Measurements from ENCODE around the gene SORCS1. TPM values are rescaled to one million over a fixed set of nuclear protein-coding genes. Genes with fewer than 3 reads are reported as not detected.

SORCS1 gene
- total RNA-seq, 2 experiments from 2014 or later = not detected

DNA sequence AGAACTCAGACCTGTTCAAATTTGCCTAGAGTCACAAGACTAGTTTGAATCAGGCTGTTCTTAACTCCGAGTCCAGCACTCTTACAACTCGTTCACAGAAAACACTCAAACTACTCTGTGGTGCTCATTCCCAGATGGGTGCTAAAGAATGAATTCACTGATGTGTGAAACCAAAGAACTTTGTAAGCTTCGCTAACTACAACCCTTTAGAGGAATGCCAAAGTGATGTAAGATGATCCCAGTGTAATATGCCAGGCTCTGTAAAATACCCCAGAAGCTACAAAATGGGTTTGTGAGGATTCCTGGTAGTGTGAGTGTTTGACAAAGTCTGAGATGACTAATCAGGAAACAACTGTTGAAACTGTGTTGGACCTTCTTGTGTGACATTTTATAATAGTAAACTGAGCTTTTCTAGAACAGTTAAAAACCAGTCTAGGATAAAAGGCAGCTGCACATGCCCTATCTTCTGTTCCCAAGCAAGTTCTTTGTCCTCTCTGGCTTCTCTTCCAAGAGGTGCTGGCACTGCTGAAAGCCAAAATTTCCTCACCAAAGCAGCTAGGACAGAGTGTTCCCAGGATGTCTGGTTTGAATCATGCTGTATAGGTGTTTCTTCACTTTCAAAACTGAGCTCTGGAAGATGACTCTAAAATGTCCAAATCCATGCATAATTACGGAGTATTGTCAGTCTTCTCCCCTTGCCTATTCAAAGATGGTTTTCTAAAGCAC, 527.6 kb downstream of the SORCS1 start:
- H3K27ac ChIP-seq (ENCODE audit: low read depth in 1 of 2, low read length in 2 of 2) = no peak overlapping the region
- ATAC-seq (ENCODE audit: poor library complexity) = no peak
- H3K27ac Mint-ChIP-seq = no peak overlapping the region
- ChIA-PET POLR2A (no interaction called here), CTCF (no interaction called here)
- no peaks in the 10 kb centered on the region for H3K36me3 ChIP-seq (ENCODE audit: insufficient read depth, low read length)
- TF ChIP-seq, protein P1, sequence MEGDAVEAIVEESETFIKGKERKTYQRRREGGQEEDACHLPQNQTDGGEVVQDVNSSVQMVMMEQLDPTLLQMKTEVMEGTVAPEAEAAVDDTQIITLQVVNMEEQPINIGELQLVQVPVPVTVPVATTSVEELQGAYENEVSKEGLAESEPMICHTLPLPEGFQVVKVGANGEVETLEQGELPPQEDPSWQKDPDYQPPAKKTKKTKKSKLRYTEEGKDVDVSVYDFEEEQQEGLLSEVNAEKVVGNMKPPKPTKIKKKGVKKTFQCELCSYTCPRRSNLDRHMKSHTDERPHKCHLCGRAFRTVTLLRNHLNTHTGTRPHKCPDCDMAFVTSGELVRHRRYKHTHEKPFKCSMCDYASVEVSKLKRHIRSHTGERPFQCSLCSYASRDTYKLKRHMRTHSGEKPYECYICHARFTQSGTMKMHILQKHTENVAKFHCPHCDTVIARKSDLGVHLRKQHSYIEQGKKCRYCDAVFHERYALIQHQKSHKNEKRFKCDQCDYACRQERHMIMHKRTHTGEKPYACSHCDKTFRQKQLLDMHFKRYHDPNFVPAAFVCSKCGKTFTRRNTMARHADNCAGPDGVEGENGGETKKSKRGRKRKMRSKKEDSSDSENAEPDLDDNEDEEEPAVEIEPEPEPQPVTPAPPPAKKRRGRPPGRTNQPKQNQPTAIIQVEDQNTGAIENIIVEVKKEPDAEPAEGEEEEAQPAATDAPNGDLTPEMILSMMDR (IDR thresholded peaks at IDR 0.05) = no peak
- H3K27me3 ChIP-seq (ENCODE audit: control insufficient read depth in 1 of 2, insufficient read depth in 2 of 2, low read length in 2 of 2) = no peaks in the 10 kb centered on the region
- no peak overlapping the region for H3K4me3 Mint-ChIP-seq
- intact Hi-C loops (cut with DNase I, micrococcal nuclease) = no loop called here
- no peaks in the 10 kb centered on the region for H3K4me1 ChIP-seq (ENCODE audit: insufficient read depth, low read length)
- H3K4me1 Mint-ChIP-seq (ENCODE audit: low read depth) = no peaks in the 10 kb centered on the region
- no peak for DNase-seq
- no peaks in the 10 kb centered on the region for H3K27me3 Mint-ChIP-seq
- H3K36me3 Mint-ChIP-seq (ENCODE audit: low read depth) = no peaks in the 10 kb centered on the region
- no peak overlapping the region for H3K4me3 ChIP-seq (ENCODE audit: low read length)
- peaks cover 1% of the 10 kb centered on the region for H3K9me3 Mint-ChIP-seq
- H3K9me3 ChIP-seq (ENCODE audit: control insufficient read depth in 1 of 2, insufficient read depth in 1 of 2, low read length in 2 of 2) = no peaks in the 10 kb centered on the region

DNA sequence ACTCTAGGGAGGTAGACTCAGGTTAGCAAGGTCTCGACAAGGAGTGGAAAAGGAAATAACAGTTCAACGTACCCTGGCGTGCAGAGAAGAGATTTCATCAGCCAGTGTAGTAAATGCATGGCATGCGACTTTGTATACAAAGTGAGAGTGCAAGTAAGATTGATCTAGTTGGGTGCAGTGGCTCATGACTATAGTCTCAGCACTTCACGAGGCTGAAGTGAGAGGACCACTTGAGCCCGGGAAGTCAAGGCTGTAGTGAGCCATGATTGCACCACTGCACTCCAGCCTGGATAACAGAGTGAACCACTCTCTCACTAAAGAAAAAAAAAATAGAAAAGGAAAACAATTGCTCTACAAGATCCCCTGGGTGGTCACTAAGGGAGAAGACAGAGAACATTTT, 528.6 kb downstream of the SORCS1 start:
- no peak for DNase-seq
- no peaks in the 10 kb centered on the region for H3K36me3 ChIP-seq (ENCODE audit: insufficient read depth, low read length)
- H3K4me1 ChIP-seq (ENCODE audit: insufficient read depth, low read length) = no peaks in the 10 kb centered on the region
- H3K9me3 ChIP-seq (ENCODE audit: control insufficient read depth in 1 of 2, insufficient read depth in 1 of 2, low read length in 2 of 2) = no peaks in the 10 kb centered on the region
- Mint-ChIP-seq H3K9me3 (no peaks in the 10 kb centered on the region), H3K4me3 (no peak overlapping the region), H3K27ac (no peak overlapping the region), H3K4me1 (ENCODE audit: low read depth) (no peaks in the 10 kb centered on the region), H3K36me3 (ENCODE audit: low read depth) (no peaks in the 10 kb centered on the region), H3K27me3 (no peaks in the 10 kb centered on the region)
- no peak overlapping the region for H3K27ac ChIP-seq (ENCODE audit: low read depth in 1 of 2, low read length in 2 of 2)
- CTCF ChIA-PET = no interaction called here
- H3K4me3 ChIP-seq (ENCODE audit: low read length) = no peak overlapping the region
- intact Hi-C loops (cut with DNase I, micrococcal nuclease) = no loop called here
- POLR2A ChIA-PET = no interaction called here
- ATAC-seq (ENCODE audit: poor library complexity) = no peak
- no peaks in the 10 kb centered on the region for H3K27me3 ChIP-seq (ENCODE audit: control insufficient read depth in 1 of 2, insufficient read depth in 2 of 2, low read length in 2 of 2)
- TF ChIP-seq, protein P1 (IDR thresholded peaks at IDR 0.05) = no peak

DNA sequence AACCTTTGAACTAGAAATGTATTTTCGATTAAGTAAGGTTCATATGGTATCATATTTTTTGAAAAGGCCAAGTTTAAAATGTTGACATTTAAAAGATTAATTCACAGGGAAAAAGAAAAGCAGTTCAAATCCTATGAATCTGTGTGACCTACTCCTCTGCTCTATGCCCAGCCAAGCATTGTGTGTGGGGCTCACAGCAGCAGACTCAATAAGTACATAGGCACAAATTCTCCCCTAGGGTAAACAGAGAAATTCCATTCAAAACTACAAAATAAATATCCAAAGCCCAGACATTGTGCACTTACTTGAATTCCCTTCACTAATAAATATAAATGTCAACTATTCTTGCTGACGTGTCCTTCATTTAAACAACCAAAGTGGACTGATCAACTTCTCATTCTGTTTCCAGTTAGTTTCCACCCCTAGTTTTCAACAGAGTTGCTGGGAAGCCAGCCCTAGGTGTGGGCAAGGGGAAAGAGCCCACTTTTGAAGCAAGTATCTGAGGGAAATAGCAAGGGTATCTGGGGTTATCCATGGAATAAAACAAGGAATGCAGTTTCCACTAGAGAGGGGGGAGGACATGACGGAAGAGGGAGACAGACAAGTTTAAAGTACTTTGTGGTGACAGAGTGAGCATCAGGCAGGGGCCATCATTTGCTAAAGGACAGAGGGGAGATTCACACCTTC, 533.3 kb downstream of the SORCS1 start:
- Mint-ChIP-seq H3K9me3 (no peaks in the 10 kb centered on the region), H3K27me3 (no peaks in the 10 kb centered on the region), H3K4me3 (no peak overlapping the region), H3K36me3 (ENCODE audit: low read depth) (no peaks in the 10 kb centered on the region), H3K27ac (no peak overlapping the region), H3K4me1 (ENCODE audit: low read depth) (no peaks in the 10 kb centered on the region)
- Histone ChIP-seq H3K4me1 (ENCODE audit: insufficient read depth, low read length) (no peaks in the 10 kb centered on the region), H3K9me3 (ENCODE audit: control insufficient read depth in 1 of 2, insufficient read depth in 1 of 2, low read length in 2 of 2) (no peaks in the 10 kb centered on the region), H3K27ac (ENCODE audit: low read depth in 1 of 2, low read length in 2 of 2) (no peak overlapping the region), H3K36me3 (ENCODE audit: insufficient read depth, low read length) (no peaks in the 10 kb centered on the region), H3K27me3 (ENCODE audit: control insufficient read depth in 1 of 2, insufficient read depth in 2 of 2, low read length in 2 of 2) (no peaks in the 10 kb centered on the region), H3K4me3 (ENCODE audit: low read length) (no peak overlapping the region)
- POLR2A ChIA-PET = no interaction called here
- CTCF ChIA-PET = no interaction called here
- TF ChIP-seq, protein P1 (IDR thresholded peaks at IDR 0.05) = no peak
- DNase-seq = no peak
- no peak for ATAC-seq (ENCODE audit: poor library complexity)
- intact Hi-C loops (cut with DNase I, micrococcal nuclease) = no loop called here

Data from CD4-positive, alpha-beta T cell (primary cell).